Ishikawa (cell line): Measurements from ENCODE around the gene PRRC2B.

Source experiments
- CEBPB ChIP-seq: IDR thresholded peaks from 2 replicates; pipeline ENCODE4 v1.6.1; 2012
- CREB1 ChIP-seq: IDR thresholded peaks from 2 replicates; pipeline ENCODE4 v1.6.1; 2012; ENCODE audit warnings: low read depth
- EGR1 ChIP-seq: IDR thresholded peaks from 2 replicates; pipeline ENCODE4 v1.6.1; 2012
- EP300 ChIP-seq: IDR thresholded peaks from 2 replicates; pipeline ENCODE4 v1.6.1; 2012; ENCODE audit warnings: borderline replicate concordance
- FOXM1 ChIP-seq: IDR thresholded peaks from 2 replicates; pipeline ENCODE4 v1.6.1; 2012; ENCODE audit warnings: low read depth, borderline replicate concordance
- NFIC ChIP-seq: IDR thresholded peaks from 2 replicates; pipeline ENCODE4 v1.6.1; 2012
- RAD21 ChIP-seq: IDR thresholded peaks from 2 replicates; pipeline ENCODE4 v1.6.1; 2012; ENCODE audit warnings: low read depth
- REST ChIP-seq: IDR thresholded peaks from 2 replicates; pipeline ENCODE4 v1.6.1; 2012; ENCODE audit warnings: low read depth, mild to moderate bottlenecking
- TAF1 ChIP-seq: IDR thresholded peaks from 2 replicates; pipeline ENCODE4 v1.6.1; 2012; ENCODE audit warnings: low read depth, mild to moderate bottlenecking
- TCF12 ChIP-seq: IDR thresholded peaks from 2 replicates; pipeline ENCODE4 v1.6.1; 2012; ENCODE audit warnings: low read depth
- TEAD4 ChIP-seq: IDR thresholded peaks from 2 replicates; pipeline ENCODE4 v1.6.1; 2012
- YY1 ChIP-seq: IDR thresholded peaks from 2 replicates; pipeline ENCODE4 v1.6.1; 2012; ENCODE audit warnings: low read depth
- ZBTB7A ChIP-seq: IDR thresholded peaks from 2 replicates; pipeline ENCODE4 v1.6.1; 2012; ENCODE audit warnings: low read depth
- TF ChIP-seq, protein P1 (sequence below): IDR thresholded peaks from 2 replicates; pipeline ENCODE4 v1.6.1; 2012
- TF ChIP-seq, protein P2 (sequence below): IDR thresholded peaks from 2 replicates; pipeline ENCODE4 v1.6.1; 2012

The PRRC2B gene

DNA sequence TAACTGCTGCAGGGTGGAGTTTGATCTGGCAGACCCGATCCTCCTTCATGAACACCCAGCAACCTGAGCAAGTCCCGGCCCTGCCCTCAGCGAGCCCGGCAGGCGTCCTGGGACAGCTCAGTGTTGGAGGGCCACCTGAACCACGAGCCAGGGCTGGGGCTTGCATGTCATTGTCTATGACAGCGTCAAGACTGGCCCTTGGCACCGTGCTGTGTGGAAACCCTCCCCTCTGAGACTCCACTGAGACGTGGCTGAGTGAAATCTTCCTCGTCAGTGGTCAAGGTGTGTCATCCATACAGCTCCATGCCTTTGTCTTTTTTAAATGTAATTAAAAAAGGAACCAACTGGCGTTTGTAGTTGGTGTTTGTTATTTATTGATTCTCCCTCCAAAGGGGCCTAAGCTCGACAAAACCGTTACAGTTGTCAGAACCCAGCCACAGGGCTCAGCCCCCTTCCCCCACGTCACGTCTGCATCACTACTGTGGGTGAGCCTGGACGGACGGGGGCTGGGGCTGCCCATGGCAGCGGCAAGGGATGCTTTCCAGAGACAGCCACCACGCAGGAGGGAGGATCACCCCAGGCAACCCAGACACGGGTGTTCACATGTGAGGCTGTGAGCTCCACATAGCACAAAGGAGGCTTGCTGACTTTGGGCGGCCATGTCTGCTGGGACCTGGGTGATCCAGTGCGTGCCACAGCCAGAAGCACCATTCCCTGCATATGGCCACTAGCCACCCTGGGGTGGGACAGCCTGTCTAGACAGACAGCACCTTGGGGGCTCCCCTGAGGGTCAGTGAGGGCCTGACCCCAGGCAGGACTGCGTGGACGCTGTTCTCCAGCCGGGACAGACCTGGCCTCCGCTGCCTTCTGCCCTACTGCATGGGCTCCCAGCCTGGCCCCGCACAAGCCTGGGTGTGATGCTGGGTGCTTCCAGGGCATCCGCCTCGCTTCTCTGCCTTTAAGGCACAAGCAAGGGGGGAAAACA lies 129.9 kb downstream of the PRRC2B start:
- TF ChIP-seq TCF12 (no peak), REST (no peak), TAF1 (no peak), ZBTB7A (no peak), NFIC (no peak), YY1 (no peak), CEBPB (no peak), EGR1 (no peak), CREB1 (no peak), FOXM1 (no peak), RAD21 (no peak)
- TF ChIP-seq, protein P1, sequence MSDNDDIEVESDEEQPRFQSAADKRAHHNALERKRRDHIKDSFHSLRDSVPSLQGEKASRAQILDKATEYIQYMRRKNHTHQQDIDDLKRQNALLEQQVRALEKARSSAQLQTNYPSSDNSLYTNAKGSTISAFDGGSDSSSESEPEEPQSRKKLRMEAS, result no peak
- TF ChIP-seq, protein P2, sequence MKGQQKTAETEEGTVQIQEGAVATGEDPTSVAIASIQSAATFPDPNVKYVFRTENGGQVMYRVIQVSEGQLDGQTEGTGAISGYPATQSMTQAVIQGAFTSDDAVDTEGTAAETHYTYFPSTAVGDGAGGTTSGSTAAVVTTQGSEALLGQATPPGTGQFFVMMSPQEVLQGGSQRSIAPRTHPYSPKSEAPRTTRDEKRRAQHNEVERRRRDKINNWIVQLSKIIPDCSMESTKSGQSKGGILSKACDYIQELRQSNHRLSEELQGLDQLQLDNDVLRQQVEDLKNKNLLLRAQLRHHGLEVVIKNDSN, result no peak

DNA sequence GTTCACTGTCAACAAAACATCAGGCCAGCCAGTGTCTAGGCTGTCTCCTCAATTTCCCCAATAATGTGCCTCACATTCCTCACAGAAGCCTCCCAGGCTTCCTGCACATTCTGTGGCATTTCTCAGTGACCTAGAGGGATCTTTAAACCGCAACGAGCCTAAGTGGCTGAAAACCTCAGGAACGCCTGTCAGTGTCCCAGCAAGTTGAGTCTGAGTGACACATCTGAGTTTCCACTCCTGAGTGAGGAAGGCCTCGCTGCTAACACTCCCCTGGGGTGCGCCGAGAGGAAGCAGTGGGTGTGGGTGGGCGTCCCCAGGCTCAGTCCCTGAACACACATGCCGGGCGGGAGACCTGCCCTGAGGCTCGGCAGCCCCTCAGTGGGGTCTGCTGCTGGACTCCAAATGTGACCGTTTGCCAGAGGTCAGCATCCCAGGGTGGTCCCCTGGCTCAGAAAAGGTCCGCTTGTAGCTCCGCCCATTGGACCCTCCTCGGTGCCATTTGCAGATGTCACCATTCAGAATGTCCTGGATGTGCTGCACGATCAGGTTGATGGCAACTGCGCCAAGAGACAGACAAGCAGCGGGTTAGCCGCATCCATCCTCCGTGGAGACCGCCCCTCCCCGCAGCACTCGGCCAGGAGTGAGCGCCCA lies 130.9 kb downstream of the PRRC2B start:
- TF ChIP-seq EP300 (no peak), CREB1 (no peak), CEBPB (no peak), NFIC (no peak), TAF1 (no peak), YY1 (no peak), REST (no peak), FOXM1 (no peak), RAD21 (no peak), TEAD4 (no peak), TCF12 (no peak), EGR1 (no peak), ZBTB7A (no peak)
- TF ChIP-seq, protein P1, result no peak
- TF ChIP-seq, protein P2, result no peak

GRCh38 chr9:131525643-131526565 lies 132.0 kb downstream of the PRRC2B start:
- TF ChIP-seq YY1, result no peak
- TF ChIP-seq, protein P2, result no peak
- TF ChIP-seq ZBTB7A, result no peak
- no peak for TF ChIP-seq EP300
- no peak for TF ChIP-seq EGR1
- TF ChIP-seq, protein P1, result no peak

GRCh38 chr9:131528186-131528585 lies 134.3 kb downstream of the PRRC2B start:
- TF ChIP-seq EP300, result no peak
- TF ChIP-seq TEAD4, result no peak
- TF ChIP-seq EGR1, result no peak
- TF ChIP-seq TCF12, result no peak
- TF ChIP-seq, protein P2, result no peak
- no peak for TF ChIP-seq RAD21
- no peak for TF ChIP-seq REST
